ENCODE results near the gene ESRP2. TPM values are rescaled to one million over a fixed set of nuclear protein-coding genes. Genes with fewer than 3 reads are reported as not detected.

Gene ESRP2
- total RNA-seq (10 to 100 TPM; 43.8 to 65.5 TPM), polyA plus RNA-seq (10 to 100 TPM; 22.5 to 34.8 TPM)
- long read RNA-seq, donor 1, partial matches to known transcripts = 25 of 32 reads
- long read RNA-seq, donor 1, other reads (novel, unspliced or antisense) = 0 of 32 reads
- long read RNA-seq, donor 2, partial matches to known transcripts = 0 of 2 reads
- long read RNA-seq, donor 2, other reads (novel, unspliced or antisense) = 0 of 2 reads
- long read RNA-seq, donor 3, partial matches to known transcripts = 5 of 11 reads
- long read RNA-seq, donor 3, other reads (novel, unspliced or antisense) = 0 of 11 reads
- long read RNA-seq, donor 4 = 0 reads
- long read RNA-seq, donor 5, partial matches to known transcripts = 0 of 3 reads
- long read RNA-seq, donor 5, other reads (novel, unspliced or antisense) = 0 of 3 reads

GRCh38 chr16:68235887-68236136 is at the start of gene ESRP2:
ESRP2 (minus strand) TSS chr16:68236127; CDS start chr16:68236045, 82 bp downstream.
- H3K27me3 ChIP-seq (ENCODE audit: control insufficient read depth in 3 of 3, insufficient read depth in 3 of 3, low read length in 2 of 3) = peaks cover 0 to 16% (median 16%) of the 10 kb centered on the region in 3 donors
- H3K27ac ChIP-seq (ENCODE audit: low read depth in 1 of 2, low read length in 1 of 2) = peak within 1 kb of the TSS; percentile 77 to 96
- H3K36me3 ChIP-seq (ENCODE audit: control insufficient read depth in 4 of 4, insufficient read depth in 4 of 4, low read length in 4 of 4) = peaks cover 0 to 10% (median 2%) of the 10 kb centered on the region in 4 donors
- TF ChIP-seq CTCF (IDR thresholded peaks at IDR 0.05; ENCODE audit: control extremely low read depth, extremely low read depth) = no peak
- 3 to 6% methylated on average over 26 to 36 of the region's 36 CpGs for WGBS, 2 donors
- ATAC-seq (ENCODE audit: insufficient read depth, low FRiP score) = no peak
- no peak for DNase-seq
- H3K4me1 ChIP-seq (ENCODE audit: control insufficient read depth in 5 of 5, insufficient read depth in 5 of 5, low read length in 5 of 5) = peaks cover 4 to 28% (median 15%) of the 10 kb centered on the region in 5 donors
- peak within 1 kb of the TSS; percentile 46 to 51 for H3K9ac ChIP-seq (ENCODE audit: insufficient read depth in 1 of 2, low read length in 2 of 2)
- H3K4me3 ChIP-seq = peak within 1 kb of the TSS; percentile 60
- no peaks in the 10 kb centered on the region for H3K9me3 ChIP-seq (ENCODE audit: control insufficient read depth in 4 of 4, insufficient read depth in 3 of 4, low read length in 3 of 4)

- Histone ChIP-seq H3K4me3 (no peak overlapping the region), H3K4me1 (ENCODE audit: control insufficient read depth in 5 of 5, insufficient read depth in 5 of 5, low read length in 5 of 5) (peaks cover 0 to 32% (median 3%) of the 10 kb centered on the region in 5 donors), H3K27ac (ENCODE audit: low read depth in 1 of 2, low read length in 1 of 2) (peak overlapping the region; percentile 50 to 71), H3K36me3 (ENCODE audit: control insufficient read depth in 4 of 4, insufficient read depth in 4 of 4, low read length in 4 of 4) (peaks cover 0 to 16% (median 3%) of the 10 kb centered on the region in 4 donors), H3K9ac (ENCODE audit: insufficient read depth in 1 of 2, low read length in 2 of 2) (no peak overlapping the region), H3K9me3 (ENCODE audit: control insufficient read depth in 4 of 4, insufficient read depth in 3 of 4, low read length in 3 of 4) (peaks cover 0 to 1% (median 0%) of the 10 kb centered on the region in 4 donors), H3K27me3 (ENCODE audit: control insufficient read depth in 3 of 3, insufficient read depth in 3 of 3, low read length in 2 of 3) (no peaks in the 10 kb centered on the region)
- no peak for TF ChIP-seq CTCF (IDR thresholded peaks at IDR 0.05; ENCODE audit: control extremely low read depth, extremely low read depth)
- DNase-seq = no peak
- no peak for ATAC-seq (ENCODE audit: insufficient read depth, low FRiP score)
- WGBS, 2 donors = 80 to 92% methylated on average over 3 of the region's 3 CpGs
Observed at GRCh38 chr16:68285683-68286082, 49.8 kb upstream of the ESRP2 start.

GRCh38 chr16:68284847-68285246 is 48.9 kb upstream of the ESRP2 start:
- no peaks in the 10 kb centered on the region for H3K27me3 ChIP-seq (ENCODE audit: control insufficient read depth in 3 of 3, insufficient read depth in 3 of 3, low read length in 2 of 3)
- H3K9ac ChIP-seq (ENCODE audit: insufficient read depth in 1 of 2, low read length in 2 of 2) = no peak overlapping the region
- TF ChIP-seq CTCF (IDR thresholded peaks at IDR 0.05; ENCODE audit: control extremely low read depth, extremely low read depth) = no peak
- peaks cover 0 to 16% (median 3%) of the 10 kb centered on the region in 4 donors for H3K36me3 ChIP-seq (ENCODE audit: control insufficient read depth in 4 of 4, insufficient read depth in 4 of 4, low read length in 4 of 4)
- DNase-seq (no peak), ATAC-seq (ENCODE audit: insufficient read depth, low FRiP score) (peak; percentile 21)
- peaks cover 0 to 1% (median 0%) of the 10 kb centered on the region in 4 donors for H3K9me3 ChIP-seq (ENCODE audit: control insufficient read depth in 4 of 4, insufficient read depth in 3 of 4, low read length in 3 of 4)
- H3K4me3 ChIP-seq = no peak overlapping the region
- peak overlapping the region; percentile 50 to 71 for H3K27ac ChIP-seq (ENCODE audit: low read depth in 1 of 2, low read length in 1 of 2)
- WGBS, 2 donors = 22 to 43% methylated on average over 5 of the region's 5 CpGs
- peaks cover 0 to 32% (median 3%) of the 10 kb centered on the region in 5 donors for H3K4me1 ChIP-seq (ENCODE audit: control insufficient read depth in 5 of 5, insufficient read depth in 5 of 5, low read length in 5 of 5)
